ENCODE data around the gene FGF5.
"Not testable (repeated sequence)": the region's sequence is repeated elsewhere in the genome, so short reads cannot be mapped to it uniquely, and the experiment has no call there.

The FGF5 gene

DNA sequence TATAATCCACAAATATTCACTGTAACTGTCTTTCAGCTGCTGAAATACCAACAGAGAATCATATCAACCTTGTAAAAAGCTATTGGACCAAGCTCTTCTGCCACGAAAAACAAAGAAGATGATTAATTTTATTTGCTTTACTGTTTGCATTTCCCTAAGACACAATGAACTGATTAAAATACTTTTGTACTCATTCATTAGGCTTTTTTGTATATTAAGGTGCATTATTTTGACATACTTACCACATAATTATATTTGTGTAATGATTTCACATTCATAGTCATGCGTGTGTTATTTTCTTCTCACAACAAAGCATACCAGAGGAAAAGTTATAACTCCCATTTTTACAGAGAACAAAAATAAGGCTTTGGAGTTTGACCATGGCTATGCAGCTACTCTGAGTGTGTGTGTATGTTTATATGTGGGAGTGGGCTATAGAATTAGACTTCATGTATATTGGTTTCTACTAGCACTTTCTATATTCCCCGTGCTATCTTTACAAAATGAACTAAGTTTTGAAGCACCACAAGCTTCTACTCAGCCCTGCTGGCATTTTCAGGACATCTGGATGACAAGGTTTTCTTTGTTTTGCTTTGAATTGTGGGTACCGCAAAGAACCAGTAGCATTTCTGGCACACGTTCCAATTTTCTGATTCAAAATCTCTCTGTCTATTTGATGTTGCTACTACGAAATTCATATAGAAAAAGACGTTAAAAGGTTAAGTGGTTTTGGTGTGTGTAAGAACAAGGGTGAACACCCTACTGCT is 11.0 kb upstream of the FGF5 start:
- DNase-seq: peak in 1 of 2 experiments; percentile 22

DNA sequence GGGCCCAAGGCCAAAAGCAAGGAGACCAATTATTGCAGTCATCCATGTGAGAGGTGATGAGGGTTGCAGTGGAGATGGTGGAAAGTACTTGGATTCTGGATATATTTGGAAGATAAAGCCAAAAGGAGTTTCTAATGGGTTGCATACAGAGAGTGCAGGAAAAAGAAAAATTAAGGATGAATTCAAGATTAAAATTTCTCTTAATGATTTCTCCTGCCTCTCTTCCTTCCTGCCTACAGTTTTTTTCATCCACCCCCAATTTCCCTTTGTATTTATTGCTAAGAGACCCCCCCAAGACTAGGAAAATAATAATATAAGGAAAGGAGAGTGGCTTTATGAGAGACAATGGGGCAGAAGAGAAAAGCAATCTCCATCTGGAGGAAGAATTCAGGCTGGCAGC is 8.6 kb upstream of the FGF5 start:
- peak in 1 of 2 experiments; percentile 25 for DNase-seq

DNA sequence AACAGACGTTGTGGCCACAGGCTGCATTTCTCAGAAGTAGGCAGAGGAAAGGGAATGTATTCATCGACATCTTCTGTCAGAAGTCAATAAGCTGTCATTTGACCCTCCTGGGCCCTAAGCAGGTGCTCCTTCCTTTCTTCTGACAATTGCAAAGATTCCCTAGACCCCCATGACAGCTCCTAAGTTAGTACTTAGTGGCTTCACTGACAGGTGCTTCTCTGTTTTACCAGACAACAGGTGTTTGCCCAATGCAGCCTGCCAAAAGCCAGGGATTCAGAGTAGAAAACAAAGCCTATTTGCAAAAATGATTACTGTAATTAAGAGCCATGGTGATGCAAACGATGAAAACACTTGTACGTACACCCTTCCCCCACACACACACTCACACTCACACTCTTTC is 7.5 kb upstream of the FGF5 start:
- peak; percentile 78 to 93 for DNase-seq

DNA sequence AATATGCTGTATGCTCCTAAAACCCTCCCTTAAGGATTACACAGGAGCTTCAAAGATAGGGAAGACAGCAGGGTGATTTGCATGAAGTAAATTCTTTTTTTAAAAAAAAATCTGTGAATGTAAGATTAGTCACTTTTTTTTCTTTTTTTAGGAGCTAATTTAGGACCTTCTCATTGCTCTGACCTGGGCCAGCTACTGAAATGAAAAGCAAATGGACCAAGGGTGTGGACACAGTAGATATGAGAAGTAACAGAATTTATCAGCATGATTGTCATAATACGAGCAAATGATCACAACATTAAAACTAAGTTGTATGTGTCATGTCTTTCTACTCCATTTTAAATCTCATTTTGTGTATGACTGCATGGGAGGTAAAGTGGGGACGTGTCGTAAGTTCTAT is 6.6 kb upstream of the FGF5 start:
- no peak for DNase-seq

DNA sequence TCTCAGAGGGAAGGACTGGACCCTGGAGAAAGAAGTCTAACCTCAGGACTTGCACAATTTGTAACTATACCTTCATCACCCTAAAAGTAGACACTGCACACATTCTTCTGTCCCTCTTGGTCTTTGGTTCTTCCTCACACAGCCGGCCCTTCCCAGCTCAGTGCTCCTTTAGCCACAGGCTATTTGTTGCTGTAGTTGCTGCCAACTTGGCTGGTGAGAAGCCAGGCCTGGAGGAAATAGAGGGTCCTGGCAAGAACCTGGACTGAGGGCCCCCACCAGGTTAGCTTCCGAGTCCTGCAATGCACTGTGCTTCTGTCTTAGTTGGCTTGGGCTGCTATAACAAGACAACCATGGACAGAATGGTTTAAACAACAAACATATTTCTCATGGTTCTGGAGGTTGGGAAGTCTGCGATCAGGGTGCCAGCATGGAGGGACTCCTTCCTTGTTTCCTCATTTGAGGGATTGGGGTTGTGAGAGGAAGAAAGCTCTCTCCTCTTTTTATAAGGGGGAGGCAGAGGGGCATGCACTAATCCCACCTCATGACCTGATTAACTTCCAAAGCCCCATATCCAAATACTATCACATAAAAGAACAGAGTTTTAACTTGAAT is 4.4 kb upstream of the FGF5 start:
- DNase-seq: no peak

DNA sequence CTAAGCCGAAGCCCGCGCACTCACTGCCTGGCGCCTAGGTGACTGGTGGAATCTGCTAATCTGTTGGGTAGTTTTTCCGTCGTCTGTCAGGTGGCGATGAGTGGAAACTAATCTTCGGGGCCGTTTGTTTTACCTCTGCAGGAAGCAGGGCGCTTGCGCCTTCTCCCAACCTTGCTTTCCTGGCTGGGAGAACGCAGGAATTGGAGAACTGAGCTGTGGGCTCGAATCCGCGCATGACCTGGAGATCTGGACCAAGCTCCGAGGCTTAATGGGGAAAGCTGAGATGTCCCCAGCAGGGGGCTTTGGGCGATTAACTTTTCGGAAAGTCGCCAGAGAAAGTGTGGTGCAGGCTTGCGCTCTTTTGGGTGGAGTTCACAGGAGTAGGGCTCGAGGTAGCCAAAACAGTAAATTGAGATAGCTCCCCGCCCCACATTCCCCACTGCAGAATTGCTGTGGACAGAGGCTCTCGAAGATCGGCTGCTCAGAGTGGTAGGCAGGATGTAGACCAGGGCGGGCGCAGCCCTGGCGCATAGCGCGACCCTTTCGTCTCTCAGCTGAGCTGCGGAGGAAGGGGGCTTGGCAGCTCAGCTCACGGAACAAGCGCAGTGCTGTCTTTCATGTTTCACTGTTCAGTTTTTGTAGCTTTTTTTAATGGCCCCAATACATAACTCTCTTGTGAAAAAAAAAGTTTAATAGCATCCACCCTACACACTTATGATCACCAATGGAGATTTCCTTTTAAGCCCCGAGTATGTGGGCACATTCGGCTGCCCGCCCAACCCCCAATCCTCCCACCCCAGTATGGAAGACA is 2.7 kb upstream of the FGF5 start:
- no peak for DNase-seq

DNA sequence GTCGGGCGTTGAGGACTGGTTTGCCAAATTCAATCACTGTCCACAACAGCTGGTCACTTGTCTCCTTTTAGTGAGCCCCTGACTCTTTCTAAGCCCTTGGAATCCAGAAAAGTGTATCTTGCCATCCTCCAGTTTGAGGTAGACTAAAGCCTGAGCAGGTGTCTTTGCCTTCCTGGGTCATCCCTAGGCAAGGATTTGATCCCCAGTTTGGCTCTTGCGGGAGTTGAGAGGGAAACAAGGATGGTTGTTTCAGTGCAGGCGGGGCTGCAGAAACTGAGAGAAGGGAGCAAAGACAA is 2.2 kb upstream of the FGF5 start:
- no peak for DNase-seq

DNA sequence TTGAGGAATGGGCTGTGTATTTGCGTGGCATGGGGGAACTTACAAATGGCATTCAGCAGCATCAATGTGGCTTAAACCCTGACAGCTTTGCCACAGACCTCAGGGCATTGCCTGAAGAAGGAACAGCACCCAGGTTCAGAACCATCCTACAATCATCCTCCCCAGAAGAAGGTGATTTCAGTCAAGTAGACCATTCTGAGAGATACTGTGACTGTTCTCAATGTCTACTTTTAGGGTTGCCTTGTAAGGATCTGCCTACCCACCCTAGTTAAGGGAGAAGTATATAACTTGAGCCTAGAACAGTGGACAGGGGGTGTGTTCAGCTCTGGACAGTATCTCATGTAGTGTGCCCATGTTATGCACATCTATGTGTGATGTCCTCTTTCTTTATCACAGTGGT is 1.6 kb upstream of the FGF5 start:
- DNase-seq: no peak

DNA sequence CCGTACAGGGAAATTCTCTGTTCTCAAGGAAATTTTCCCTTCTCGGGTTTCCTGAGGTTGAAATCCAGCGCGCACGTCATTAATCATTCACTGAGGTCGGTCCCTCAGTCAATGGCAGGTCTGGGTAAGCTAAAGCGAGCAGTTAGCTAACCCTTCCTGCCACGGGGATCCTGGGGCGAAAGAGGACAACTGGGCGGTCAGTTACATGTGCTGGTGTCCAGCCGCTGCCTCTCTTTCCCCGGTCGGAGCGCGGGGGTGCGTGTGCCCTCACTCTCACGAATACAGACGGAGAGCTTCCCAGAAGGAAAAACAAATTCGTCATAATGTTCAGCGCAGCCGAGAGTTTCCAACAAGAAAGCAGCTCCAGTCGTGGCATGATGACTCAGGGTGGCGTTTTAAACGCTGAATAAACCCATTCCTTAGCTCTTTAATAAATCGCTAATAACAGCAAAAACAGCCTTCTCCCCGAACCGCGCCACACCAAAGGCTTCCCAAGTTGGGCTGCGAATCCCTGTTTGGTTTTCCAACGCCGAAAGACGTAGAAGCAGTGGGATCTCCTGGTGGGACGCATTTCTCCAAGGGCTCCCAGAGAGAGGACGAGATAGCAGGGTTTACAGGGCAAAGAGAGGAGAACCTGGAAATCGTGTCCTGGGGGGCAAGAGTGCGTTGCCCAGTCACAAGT is 752 bp upstream of the FGF5 start:
- DNase-seq: peak in 1 of 2 experiments; percentile 42

DNA sequence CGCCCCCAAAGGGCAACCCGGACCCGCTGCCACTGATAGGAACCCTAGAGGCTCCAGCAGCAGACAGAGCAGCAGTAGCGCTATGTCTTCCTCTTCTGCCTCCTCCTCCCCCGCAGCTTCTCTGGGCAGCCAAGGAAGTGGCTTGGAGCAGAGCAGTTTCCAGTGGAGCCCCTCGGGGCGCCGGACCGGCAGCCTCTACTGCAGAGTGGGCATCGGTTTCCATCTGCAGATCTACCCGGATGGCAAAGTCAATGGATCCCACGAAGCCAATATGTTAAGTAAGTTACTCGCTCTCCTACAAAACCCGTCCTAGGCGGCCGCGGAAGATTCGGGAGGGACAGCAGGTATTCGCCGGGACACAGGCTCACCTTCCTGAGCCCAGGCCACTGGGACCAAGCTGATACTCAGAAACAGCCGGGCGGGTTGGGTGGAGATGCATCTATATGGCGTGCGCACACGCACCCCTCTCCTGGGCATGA is 477 bp downstream of the FGF5 start:
- DNase-seq: peak in 1 of 2 experiments; percentile 49

DNA sequence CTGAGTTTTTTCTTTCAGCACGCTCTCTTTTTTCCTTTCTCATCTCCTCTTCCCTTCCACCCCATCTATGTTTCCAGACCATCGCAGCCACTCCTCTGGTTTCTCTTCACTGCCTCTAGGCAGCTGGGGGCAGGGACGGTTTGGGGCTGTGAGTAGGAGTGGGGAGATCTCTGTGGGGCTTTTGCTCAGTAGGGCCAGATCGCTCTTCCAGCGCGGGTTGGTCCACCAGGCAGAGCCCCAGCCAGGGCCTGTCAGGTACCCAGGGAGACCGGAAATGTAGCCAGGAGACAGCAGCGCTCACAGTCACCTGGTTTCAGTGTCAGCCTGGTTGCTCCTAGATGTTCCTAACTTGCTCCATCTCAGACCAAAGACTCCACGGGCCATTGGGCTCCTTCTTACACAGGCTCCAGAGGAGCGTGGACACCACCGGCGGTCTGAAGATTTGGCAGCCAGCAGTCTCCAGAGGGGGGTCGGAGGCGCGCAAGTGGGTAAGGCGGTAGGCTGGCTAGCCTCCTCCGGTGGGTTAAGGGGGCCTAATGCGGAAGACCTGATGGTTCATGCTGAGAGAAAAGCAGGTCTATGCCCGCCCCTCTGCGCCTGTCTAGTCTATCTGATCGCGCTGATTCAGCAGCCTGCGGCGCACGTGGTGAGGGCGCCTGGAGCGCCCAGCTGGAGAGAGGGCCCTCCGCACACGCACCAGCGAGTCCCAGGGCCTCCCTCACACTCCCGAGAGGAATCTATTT is 1.8 kb downstream of the FGF5 start:
- peak; percentile 70 to 84 for DNase-seq

DNA sequence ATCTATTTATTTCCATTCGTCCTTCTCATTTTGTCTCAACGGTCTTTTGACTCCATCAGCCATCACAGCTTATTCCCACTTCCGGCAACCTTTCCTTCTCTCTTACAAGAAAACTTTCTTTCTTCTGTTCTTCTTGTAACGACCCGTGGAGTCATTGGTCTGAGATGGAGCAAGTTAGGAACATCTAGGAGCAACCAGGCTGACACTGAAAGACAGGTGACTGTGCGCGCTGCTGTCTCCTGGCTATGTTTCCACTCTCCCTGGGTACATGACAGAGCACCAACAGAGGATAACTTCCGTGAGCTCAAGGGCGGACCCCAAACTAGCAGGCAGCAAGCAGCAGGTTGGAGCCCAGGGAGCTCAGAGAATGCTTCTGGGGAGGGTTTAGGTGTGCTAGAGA is 2.5 kb downstream of the FGF5 start:
- peak in 1 of 2 experiments; percentile 27 for DNase-seq

DNA sequence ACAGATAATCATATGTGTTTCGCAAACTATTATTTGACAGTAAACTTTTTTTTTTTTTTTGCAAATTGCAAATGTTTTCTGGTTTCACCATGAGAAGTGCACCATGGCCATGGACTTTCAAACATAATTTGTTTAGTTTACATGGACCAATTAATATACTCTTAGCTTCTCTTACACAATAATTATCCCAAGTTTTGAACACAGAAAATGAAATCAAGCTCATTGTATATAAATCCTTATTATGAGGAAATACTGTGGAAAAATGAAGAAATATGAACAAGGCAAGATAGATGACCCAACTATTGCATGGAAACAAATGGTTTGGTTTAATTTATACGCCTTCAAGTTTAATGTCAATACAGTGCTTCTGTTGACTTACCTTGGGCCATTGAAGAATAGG is 3.9 kb downstream of the FGF5 start:
- DNase-seq: no peak

DNA sequence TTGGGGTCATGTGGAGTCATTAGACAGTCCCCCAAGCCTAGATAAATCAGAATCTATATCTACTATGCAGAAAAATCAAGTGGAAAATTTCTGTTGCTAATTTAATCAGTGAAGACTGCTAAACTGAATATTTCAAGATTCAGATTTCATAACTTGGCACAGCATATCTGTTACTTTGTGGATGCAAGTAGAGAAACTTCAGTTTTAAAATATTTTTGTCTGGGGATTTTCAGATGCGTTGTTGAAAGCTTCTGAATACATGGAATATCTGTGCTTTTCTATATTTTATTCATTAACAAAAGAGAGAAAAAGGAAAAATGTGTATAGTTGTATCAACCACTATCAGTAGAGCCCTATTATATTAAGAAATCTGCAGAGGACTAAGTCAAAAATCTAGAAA is 4.4 kb downstream of the FGF5 start:
- DNase-seq: no peak

DNA sequence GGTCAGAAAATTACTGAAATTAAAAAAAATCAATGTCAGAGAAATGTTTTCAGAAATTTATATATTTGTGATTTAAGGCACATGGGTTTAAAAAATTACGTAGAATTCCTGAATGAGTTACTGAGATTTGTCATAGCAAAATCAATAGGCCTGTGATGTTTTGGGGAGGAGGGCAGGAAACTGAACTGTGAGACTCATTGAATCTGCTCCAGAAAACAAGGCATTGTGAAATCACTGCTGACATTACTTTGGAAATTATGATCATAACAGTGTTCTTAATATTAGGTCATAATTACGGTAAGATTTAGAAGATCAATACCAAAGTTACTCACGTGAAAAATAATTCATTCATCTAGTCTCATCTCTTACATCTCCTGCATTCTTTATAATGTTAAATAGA is 5.3 kb downstream of the FGF5 start:
- no peak for DNase-seq

DNA sequence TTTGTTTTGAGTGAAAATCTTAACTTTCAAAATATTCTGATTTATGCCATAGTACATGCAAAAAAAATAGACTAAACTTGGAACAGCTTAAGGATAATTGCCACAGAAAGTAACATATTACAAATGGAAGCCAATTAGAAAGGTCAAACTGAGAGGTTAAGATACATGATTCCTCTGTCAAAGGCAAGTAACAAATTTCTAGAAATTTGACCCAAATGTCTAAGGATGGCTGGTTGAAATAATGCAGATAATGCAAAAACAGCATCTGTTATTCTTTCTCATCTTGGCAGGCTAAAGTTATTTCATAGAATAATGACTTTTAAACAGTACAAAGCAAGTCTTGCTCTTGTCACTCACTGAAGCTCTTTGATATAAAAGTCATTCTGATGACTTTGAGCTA is 10.5 kb downstream of the FGF5 start:
- DNase-seq: no peak

DNA sequence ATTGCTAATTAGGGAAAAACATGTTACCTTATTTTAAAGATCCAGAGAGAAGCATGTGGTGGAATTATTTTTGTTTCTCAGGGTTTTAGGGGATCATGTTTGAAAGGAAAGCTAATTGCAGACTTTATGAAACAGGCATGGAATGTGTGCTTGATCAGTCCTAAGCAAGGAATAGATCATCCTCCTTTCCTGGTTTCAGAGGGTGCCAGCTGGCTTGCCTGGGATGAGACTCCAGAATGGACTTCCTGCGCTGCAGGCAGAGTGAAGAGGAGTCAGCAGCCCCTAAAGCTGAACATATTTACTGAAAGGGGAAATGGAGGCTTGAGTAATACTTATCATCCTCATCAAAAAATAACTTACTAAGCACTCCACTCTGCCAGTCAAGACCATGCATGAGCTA is 13.3 kb downstream of the FGF5 start:
- no peak for DNase-seq

DNA sequence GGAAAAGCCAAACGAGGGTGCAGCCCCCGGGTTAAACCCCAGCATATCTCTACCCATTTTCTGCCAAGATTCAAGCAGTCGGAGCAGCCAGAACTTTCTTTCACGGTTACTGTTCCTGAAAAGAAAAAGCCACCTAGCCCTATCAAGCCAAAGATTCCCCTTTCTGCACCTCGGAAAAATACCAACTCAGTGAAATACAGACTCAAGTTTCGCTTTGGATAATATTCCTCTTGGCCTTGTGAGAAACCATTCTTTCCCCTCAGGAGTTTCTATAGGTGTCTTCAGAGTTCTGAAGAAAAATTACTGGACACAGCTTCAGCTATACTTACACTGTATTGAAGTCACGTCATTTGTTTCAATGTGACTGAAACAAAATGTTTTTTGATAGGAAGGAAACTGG is 20.0 kb downstream of the FGF5 start:
- DNase-seq: no peak

DNA sequence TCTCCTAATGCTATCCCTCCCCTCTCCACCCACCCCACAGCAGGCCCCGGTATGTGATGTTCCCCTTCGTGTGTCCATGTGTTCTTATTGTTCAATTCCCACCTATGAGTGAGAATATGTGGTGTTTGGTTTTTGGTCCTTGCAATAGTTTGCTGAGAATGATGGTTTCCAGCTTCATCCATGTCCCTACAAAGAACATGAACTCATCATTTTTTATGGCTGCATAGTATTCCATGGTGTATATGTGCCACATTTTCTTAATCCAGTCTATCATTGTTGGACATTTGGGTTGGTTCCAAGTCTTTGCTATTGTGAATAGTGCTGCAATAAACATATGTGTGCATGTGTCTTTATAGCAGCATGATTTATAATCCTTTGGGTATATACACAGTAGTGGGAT is 24.2 kb downstream of the FGF5 start:
- not testable (repeated sequence) for DNase-seq

DNA sequence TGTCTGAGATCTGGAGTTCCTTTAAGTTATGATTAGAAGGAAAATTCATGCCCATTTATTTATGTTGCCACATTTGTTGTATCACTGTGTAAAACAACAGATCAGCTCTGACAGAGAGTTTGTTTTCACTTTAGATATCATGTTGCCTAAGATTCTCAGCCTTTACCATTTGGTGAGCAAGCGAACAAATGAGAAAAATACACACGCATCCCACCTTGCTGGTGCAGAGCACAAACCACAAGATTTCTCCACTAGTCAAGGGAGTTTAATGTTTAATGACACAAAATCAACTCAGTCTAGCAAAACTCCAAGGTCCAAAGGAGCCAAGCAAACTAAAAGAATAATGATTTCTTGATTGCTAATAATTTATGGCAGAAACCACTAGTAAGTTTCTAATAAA is 27.7 kb downstream of the FGF5 start:
- no peak for DNase-seq

DNA sequence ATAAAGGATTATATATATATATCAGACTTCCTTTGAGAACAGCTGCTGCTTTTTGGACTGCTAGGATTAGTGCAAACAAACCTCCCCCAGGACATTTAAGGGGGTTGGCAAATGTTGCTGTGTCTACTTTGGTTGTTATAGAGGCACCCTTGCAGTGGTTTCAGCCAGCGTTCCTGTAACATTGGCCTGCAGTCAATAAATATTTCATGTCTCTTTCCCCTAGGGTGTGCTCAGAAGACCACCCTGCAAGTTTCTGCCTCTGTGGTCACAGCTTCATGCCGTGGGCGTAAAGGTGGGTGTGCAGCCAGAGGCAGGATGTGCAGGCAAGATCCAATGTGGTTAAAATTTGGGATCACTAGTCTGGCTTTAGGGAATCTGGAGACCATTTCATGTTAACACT is 28.9 kb downstream of the FGF5 start:
- DNase-seq: peak; percentile 38 to 76

DNA sequence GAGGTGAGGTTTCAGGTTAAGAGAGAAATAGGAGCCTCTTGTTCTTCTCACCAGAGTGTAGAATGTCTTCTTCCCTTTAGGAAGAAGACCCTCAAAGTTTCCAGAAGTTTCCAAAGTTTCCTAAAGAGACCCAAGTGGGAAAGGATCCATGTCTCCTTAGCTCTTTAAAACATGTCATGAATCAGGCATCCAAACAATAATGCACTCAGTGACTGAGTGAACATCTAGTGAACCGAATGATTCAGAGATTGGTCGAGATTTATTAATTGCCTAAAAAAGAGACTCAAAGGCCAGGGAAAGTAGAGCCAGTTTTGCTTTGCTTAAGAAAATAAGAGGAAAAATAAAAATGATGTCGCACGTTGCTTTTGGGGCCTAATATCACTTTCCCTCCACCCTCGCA is 29.4 kb downstream of the FGF5 start:
- no peak for DNase-seq

DNA sequence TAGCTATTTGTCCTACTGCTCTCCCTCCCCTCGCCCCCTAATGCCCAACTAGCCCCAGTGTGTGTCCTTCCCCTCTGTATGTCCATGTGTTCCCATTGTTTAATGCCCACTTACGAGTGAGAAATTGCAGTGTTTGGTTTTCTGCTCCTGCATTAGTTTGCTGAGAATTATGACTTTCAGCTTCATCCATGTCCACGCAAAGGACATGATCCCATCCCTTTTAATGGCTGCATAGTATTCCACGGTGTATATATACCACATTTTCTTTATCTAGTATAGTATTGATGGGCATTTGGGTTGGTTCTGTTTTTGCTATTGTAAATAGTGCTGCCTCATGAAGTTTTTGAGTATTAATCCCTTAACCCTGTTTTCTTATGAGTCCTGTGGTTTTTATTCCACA is 35.4 kb downstream of the FGF5 start:
- no peak for DNase-seq
